K562 (cell line): Measurements from ENCODE around the gene WWOX. TPM values are rescaled to one million over a fixed set of nuclear protein-coding genes. Genes with fewer than 3 reads are reported as not detected.

Experiments used
- ATAC-seq: fragments of 200-7000 bp; cut with Tn5 transposase; 3 replicates; pipeline ENCODE4 v1.9.1; 2020; ENCODE audit warnings: moderate library complexity
- BruUV-seq: library from RNA; stranded (reverse); fragments of 400-500 nt; replicated peaks from 2 replicates; lab custom pipeline; 2021; lab: Mats Ljungman, UMichigan
- CTCF ChIA-PET: fragments of 300-600 bp; formaldehyde crosslinking; extraction: SDS; loops from one replicate; lab custom pipeline; 2021; ENCODE audit warnings: low intra/inter-chr PET ratio; lab: Yijun Ruan, JAX
- POLR2A ChIA-PET: fragments of 300-600, 350-650 bp; sonication (Branson Sonifier 250); formaldehyde crosslinking; extraction: SDS; loops from one replicate; lab custom pipeline; 2021; ENCODE audit warnings: antibody characterized with exemption, inconsistent platforms; lab: Yijun Ruan, JAX
- DNase-seq, 4 experiments: peaks; one replicate each; pipeline versions ENCODE4 v3.0.0 to v3.0.0-alpha.2; 2011 to 2018; ENCODE audit warnings: low spot score in 3 of 4, mixed read lengths in 3 of 4; ENCODE audit errors: extremely low read depth in 1 of 4
- FAIRE-seq: peaks from 2 replicates; lab custom pipeline; 2011; peaks lifted over from hg19 to GRCh38; lab: Jason Lieb, UNC
- H2AFZ ChIP-seq: 2 replicates; pipeline ENCODE4 v1.6.0; 2011; ENCODE audit warnings: low read depth, low read length, control low read depth, inconsistent platforms
- H3K27ac ChIP-seq: fragments of 200-600 bp; 3 replicates; pipeline ENCODE4 v1.8.0; 2011; ENCODE audit warnings: low read depth, mild to moderate bottlenecking, control low read depth, inconsistent platforms, low read length, moderate library complexity, mixed read lengths; ENCODE audit errors: extremely low read depth
- H3K27me3 ChIP-seq, 2 experiments: fragments of 300-600 bp in 1 of 2; 2 replicates in 1 of 2; 3 replicates in 1 of 2; pipeline versions ENCODE4 v1.6.0 to v1.8.0; 2011; ENCODE audit warnings: inconsistent platforms in 2 of 2, low read length in 2 of 2, mild to moderate bottlenecking in 1 of 2, mixed read lengths in 1 of 2, moderate library complexity in 1 of 2; ENCODE audit not compliant: control insufficient read depth in 2 of 2, insufficient read depth in 2 of 2
- H3K36me3 ChIP-seq: fragments of 300-600 bp; 3 replicates; pipeline ENCODE4 v1.8.0; 2011; ENCODE audit warnings: mild to moderate bottlenecking, low read length, inconsistent platforms; ENCODE audit not compliant: control insufficient read depth, insufficient read depth
- H3K4me1 ChIP-seq, 2 experiments: fragments of 200-600 bp in 1 of 2; replicated peaks in 1 of 2; 2 replicates in 1 of 2; 3 replicates in 1 of 2; pipeline versions ENCODE4 v1.5.1 to v1.8.0; 2011; ENCODE audit warnings: inconsistent platforms in 2 of 2, low read length in 2 of 2, mild to moderate bottlenecking in 1 of 2, mixed read lengths in 1 of 2, moderate library complexity in 1 of 2; ENCODE audit not compliant: control insufficient read depth in 2 of 2, insufficient read depth in 2 of 2
- H3K4me2 ChIP-seq: 2 replicates; pipeline ENCODE4 v1.6.1; 2011; ENCODE audit warnings: low read length, control low read depth, inconsistent platforms, mixed read lengths; ENCODE audit not compliant: insufficient read depth
- H3K4me3 ChIP-seq: fragments of 200-600 bp; sonication (generic), shearing (Covaris generic); 2 replicates; pipeline ENCODE4 v1.5.1; 2016; ENCODE audit warnings: control low read depth, inconsistent platforms
- H3K79me2 ChIP-seq: fragments of 200-600 bp; 3 replicates; pipeline ENCODE4 v1.8.0; 2011; ENCODE audit warnings: low read length, inconsistent platforms; ENCODE audit not compliant: control insufficient read depth, insufficient read depth
- H3K9ac ChIP-seq, 2 experiments: 2 replicates each; pipeline versions ENCODE4 v1.6.0 to v1.6.1; 2011; ENCODE audit warnings: low read depth in 2 of 2, low read length in 2 of 2, control low read depth in 1 of 2, inconsistent platforms in 1 of 2, mild to moderate bottlenecking in 1 of 2, mixed read lengths in 1 of 2; ENCODE audit not compliant: insufficient read depth in 1 of 2
- H3K9me1 ChIP-seq: one replicate; pipeline ENCODE4 v1.6.0; 2011; ENCODE audit warnings: inconsistent platforms, mild to moderate bottlenecking, low read length, moderate library complexity; ENCODE audit not compliant: control insufficient read depth, insufficient read depth
- H3K9me3 ChIP-seq: replicated peaks from 2 replicates; pipeline ENCODE4 v1.5.1; 2011; ENCODE audit warnings: low read depth, low read length, inconsistent platforms; ENCODE audit not compliant: control insufficient read depth, insufficient read depth
- H4K20me1 ChIP-seq: replicated peaks from 2 replicates; pipeline ENCODE4 v1.6.1; 2011; ENCODE audit warnings: low read length, inconsistent platforms, mixed read lengths; ENCODE audit not compliant: control insufficient read depth, insufficient read depth
- CC2D1A ChIP-seq: fragments of 450-650 bp; IDR thresholded peaks from 2 replicates; pipeline ENCODE4 v1.6.1; 2017; ENCODE audit warnings: mild to moderate bottlenecking
- FOXM1 ChIP-seq, 2 experiments: fragments of 450-650 bp in 1 of 2; sonication (generic) in 1 of 2; formaldehyde crosslinking in 1 of 2; IDR thresholded peaks; 2 replicates each; pipeline versions ENCODE4 v1.6.1 to v1.9.0; 2017 to 2022; ENCODE audit warnings: low read depth in 2 of 2, mild to moderate bottlenecking in 2 of 2, missing genetic modification reagents in 1 of 2, moderate library complexity in 1 of 2
- L3MBTL2 ChIP-seq: fragments of 450-650 bp; IDR thresholded peaks from 2 replicates; pipeline ENCODE4 v1.6.1; 2016; ENCODE audit warnings: mild to moderate bottlenecking, moderate library complexity
- NR3C1 ChIP-seq: sonication (generic); formaldehyde crosslinking; IDR thresholded peaks from 2 replicates; pipeline ENCODE4 v1.8.1; 2022; ENCODE audit warnings: missing genetic modification reagents
- TAL1 ChIP-seq: fragments of 450-650 bp; IDR thresholded peaks from 2 replicates; pipeline ENCODE4 v1.6.1; 2016; ENCODE audit warnings: mild to moderate bottlenecking
- YY1 ChIP-seq, 3 experiments: IDR thresholded peaks; 2 replicates each; pipeline ENCODE4 v1.6.1; 2011; ENCODE audit warnings: low read length in 2 of 3, mild to moderate bottlenecking in 2 of 3, moderate library complexity in 2 of 3, borderline replicate concordance in 1 of 3, control low read depth in 1 of 3, low read depth in 1 of 3; ENCODE audit not compliant: insufficient read depth in 3 of 3, insufficient replicate concordance in 2 of 3, control insufficient read depth in 1 of 3, insufficient read length in 1 of 3; ENCODE audit errors: extremely low read depth in 1 of 3
- ZC3H8 ChIP-seq: fragments of 450-650 bp; IDR thresholded peaks from 2 replicates; pipeline ENCODE4 v1.6.1; 2017
- ZNF24 ChIP-seq: fragments of 450-650 bp; IDR thresholded peaks from 2 replicates; pipeline ENCODE4 v1.6.1; 2016
- WGBS: fragments of 100-300 bp; shearing (Covaris generic); methylation state at CpG from one replicate; pipeline ENCODE4 v1.1.6; 2016; ENCODE audit warnings: low coverage, mixed read lengths; ENCODE audit not compliant: insufficient coverage; ENCODE audit errors: missing lambda C conversion rate; 5-methylcytosine and 5-hydroxymethylcytosine counted together
- in situ Hi-C: fragments of 300-500 bp; cut with MboI; formaldehyde crosslinking; loops from 4 replicates; pipeline ENCODE4 v1.15.0; 2018; ENCODE audit warnings: inconsistent platforms, mixed read lengths
- intact Hi-C: fragments of 100-400 bp; cut with micrococcal nuclease; formaldehyde crosslinking; loops from 2 replicates; pipeline ENCODE4 v1.14.2; 2022
- polyA plus RNA-seq, 8 experiments: library from polyadenylated mRNA; depleted of rRNA in 4 of 8; stranded (reverse) in 5 of 8; unstranded in 3 of 8; fragments of >200 nt; fragmentation: Nextera tagmentation in 2 of 8; fragmentation: Illumina TruSeq in 1 of 8; extraction: Ambion mirVana in 2 of 8; extraction: Trizol in 1 of 8; gene quantifications; 2 replicates each; pipeline versions ENCODE4 v1.2.1 to v1.2.3, GENCODE V29; 2011 to 2014; ENCODE audit warnings: inconsistent platforms in 1 of 8, missing spikeins in 1 of 8
- total RNA-seq, 7 experiments: library from RNA; depleted of rRNA in 6 of 7; stranded (reverse); fragments of >200 nt in 6 of 7; fragmentation: Illumina TruSeq in 2 of 7; extraction: Trizol in 2 of 7; gene quantifications; 2 replicates each; pipeline versions ENCODE4 v1.2.1 to v1.2.3, GENCODE V29; 2011 to 2021; ENCODE audit warnings: low replicate concordance in 1 of 7
- TF ChIP-seq, protein P1 (sequence below): IDR thresholded peaks from 2 replicates; pipeline ENCODE4 v1.6.1; 2011; ENCODE audit warnings: borderline replicate concordance, low read depth, mild to moderate bottlenecking, moderate library complexity, low read length; ENCODE audit not compliant: insufficient read depth, poor library complexity, severe bottlenecking
- TF ChIP-seq, protein P2 (sequence below): fragments of 450-650 bp; IDR thresholded peaks from 2 replicates; pipeline ENCODE4 v1.7.1; 2018; ENCODE audit warnings: mild to moderate bottlenecking, low read depth; ENCODE audit not compliant: partially characterized antibody

Gene WWOX
- total and polyA plus RNA-seq, 9 of the 15 experiments (the other 6 are each of a cell fraction or from before 2014, with no cell fraction given) = 1.6 to 22.7 (median 8.1) TPM

- ATAC-seq (no peak), DNase-seq (no peak), FAIRE-seq (no peak)
- Histone ChIP-seq H3K9ac (no peak overlapping the region), H4K20me1 (no peaks in the 10 kb centered on the region), H3K27me3 (peaks cover 3 to 8% of the 10 kb centered on the region in 2 experiments; a peak in 4 of 5 replicates), H3K4me2 (no peak overlapping the region), H3K4me3 (no peak overlapping the region), H3K79me2 (no peaks in the 10 kb centered on the region), H3K27ac (no peak overlapping the region), H3K36me3 (no peaks in the 10 kb centered on the region), H2AFZ (no peak overlapping the region), H3K4me1 (no peaks in the 10 kb centered on the region), H3K9me1 (no peaks in the 10 kb centered on the region), H3K9me3 (no peaks in the 10 kb centered on the region)
- POLR2A ChIA-PET = no interaction called here
- CTCF ChIA-PET = no interaction called here
- TF ChIP-seq, protein P1, sequence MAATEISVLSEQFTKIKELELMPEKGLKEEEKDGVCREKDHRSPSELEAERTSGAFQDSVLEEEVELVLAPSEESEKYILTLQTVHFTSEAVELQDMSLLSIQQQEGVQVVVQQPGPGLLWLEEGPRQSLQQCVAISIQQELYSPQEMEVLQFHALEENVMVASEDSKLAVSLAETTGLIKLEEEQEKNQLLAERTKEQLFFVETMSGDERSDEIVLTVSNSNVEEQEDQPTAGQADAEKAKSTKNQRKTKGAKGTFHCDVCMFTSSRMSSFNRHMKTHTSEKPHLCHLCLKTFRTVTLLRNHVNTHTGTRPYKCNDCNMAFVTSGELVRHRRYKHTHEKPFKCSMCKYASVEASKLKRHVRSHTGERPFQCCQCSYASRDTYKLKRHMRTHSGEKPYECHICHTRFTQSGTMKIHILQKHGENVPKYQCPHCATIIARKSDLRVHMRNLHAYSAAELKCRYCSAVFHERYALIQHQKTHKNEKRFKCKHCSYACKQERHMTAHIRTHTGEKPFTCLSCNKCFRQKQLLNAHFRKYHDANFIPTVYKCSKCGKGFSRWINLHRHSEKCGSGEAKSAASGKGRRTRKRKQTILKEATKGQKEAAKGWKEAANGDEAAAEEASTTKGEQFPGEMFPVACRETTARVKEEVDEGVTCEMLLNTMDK = no peak
- TF ChIP-seq ZNF24 = no peak
- no peak for TF ChIP-seq CC2D1A
- TF ChIP-seq NR3C1 (CRISPR knock-in tag) = no peak
- no peak for TF ChIP-seq L3MBTL2
- TF ChIP-seq TAL1 = no peak
- no peak for TF ChIP-seq FOXM1 (IDR thresholded peaks at IDR 0.05; ENCODE audit: low read depth)
- no peak for TF ChIP-seq FOXM1 (CRISPR knock-in tag; IDR thresholded peaks at IDR 0.05; ENCODE audit: low read depth)
- no peak for TF ChIP-seq YY1 (IDR thresholded peaks at IDR 0.05; ENCODE audit: borderline replicate concordance in 1 of 3, control insufficient read depth in 1 of 3, extremely low read depth in 1 of 3, insufficient read depth in 3 of 3, insufficient read length in 1 of 3, insufficient replicate concordance in 2 of 3, low read depth in 1 of 3, low read length in 2 of 3)
- TF ChIP-seq, protein P2, sequence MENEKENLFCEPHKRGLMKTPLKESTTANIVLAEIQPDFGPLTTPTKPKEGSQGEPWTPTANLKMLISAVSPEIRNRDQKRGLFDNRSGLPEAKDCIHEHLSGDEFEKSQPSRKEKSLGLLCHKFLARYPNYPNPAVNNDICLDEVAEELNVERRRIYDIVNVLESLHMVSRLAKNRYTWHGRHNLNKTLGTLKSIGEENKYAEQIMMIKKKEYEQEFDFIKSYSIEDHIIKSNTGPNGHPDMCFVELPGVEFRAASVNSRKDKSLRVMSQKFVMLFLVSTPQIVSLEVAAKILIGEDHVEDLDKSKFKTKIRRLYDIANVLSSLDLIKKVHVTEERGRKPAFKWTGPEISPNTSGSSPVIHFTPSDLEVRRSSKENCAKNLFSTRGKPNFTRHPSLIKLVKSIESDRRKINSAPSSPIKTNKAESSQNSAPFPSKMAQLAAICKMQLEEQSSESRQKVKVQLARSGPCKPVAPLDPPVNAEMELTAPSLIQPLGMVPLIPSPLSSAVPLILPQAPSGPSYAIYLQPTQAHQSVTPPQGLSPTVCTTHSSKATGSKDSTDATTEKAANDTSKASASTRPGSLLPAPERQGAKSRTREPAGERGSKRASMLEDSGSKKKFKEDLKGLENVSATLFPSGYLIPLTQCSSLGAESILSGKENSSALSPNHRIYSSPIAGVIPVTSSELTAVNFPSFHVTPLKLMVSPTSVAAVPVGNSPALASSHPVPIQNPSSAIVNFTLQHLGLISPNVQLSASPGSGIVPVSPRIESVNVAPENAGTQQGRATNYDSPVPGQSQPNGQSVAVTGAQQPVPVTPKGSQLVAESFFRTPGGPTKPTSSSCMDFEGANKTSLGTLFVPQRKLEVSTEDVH = no peak
- TF ChIP-seq ZC3H8 = no peak
- BruUV-seq = no TSS peak
- intact Hi-C loops = no loop called here
- in situ Hi-C loops = no loop called here
- 0% methylated on average over 2 of the region's 2 CpGs for WGBS
Observed at GRCh38 chr16:78206623-78207223, 107.3 kb downstream of the WWOX start.
